ENCODE results near the gene TOPAZ1.

DNA sequence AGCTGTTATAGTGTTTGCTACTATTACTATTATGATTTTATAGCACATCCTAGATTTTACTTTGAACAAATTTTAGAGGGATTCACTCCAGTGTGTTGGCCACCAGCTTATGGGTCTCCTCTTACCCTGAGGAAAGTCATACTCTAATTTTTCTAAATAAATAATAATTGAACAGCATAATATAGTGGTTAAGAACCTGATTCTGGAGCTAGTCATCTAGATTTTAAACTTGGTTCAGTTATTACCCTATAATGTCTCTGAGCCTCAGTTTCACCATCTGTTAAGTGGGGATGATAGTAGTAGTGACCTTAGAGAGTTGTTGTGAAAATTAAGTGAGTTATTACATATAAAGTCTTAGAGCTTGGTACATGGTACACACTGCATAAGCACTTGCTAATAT lies 30.7 kb upstream of the TOPAZ1 start:
- TF ChIP-seq EP300 (IDR thresholded peaks at IDR 0.05; ENCODE audit: low read length) (no peak), FOXK2 (conservative IDR thresholded peaks at IDR 0.05 in 1 of 2, IDR thresholded peaks at IDR 0.05 in 1 of 2; ENCODE audit: low read depth in 2 of 2) (no peak), KLF16 (IDR thresholded peaks at IDR 0.05) (no peak), PRMT5 (CRISPR knock-in tag; IDR thresholded peaks at IDR 0.05) (no peak), ZNF263 (CRISPR knock-in tag; IDR thresholded peaks at IDR 0.05; ENCODE audit: borderline replicate concordance) (no peak), TAF1 (IDR thresholded peaks at IDR 0.05; ENCODE audit: control insufficient read depth, extremely low read depth, insufficient read depth, low read length, severe bottlenecking) (no peak), GTF2A2 (tag; IDR thresholded peaks at IDR 0.05) (no peak)
- TF ChIP-seq, protein P1, sequence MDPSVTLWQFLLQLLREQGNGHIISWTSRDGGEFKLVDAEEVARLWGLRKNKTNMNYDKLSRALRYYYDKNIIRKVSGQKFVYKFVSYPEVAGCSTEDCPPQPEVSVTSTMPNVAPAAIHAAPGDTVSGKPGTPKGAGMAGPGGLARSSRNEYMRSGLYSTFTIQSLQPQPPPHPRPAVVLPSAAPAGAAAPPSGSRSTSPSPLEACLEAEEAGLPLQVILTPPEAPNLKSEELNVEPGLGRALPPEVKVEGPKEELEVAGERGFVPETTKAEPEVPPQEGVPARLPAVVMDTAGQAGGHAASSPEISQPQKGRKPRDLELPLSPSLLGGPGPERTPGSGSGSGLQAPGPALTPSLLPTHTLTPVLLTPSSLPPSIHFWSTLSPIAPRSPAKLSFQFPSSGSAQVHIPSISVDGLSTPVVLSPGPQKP (CRISPR knock-in tag; IDR thresholded peaks at IDR 0.05), result no peak
- TF ChIP-seq, protein P2, sequence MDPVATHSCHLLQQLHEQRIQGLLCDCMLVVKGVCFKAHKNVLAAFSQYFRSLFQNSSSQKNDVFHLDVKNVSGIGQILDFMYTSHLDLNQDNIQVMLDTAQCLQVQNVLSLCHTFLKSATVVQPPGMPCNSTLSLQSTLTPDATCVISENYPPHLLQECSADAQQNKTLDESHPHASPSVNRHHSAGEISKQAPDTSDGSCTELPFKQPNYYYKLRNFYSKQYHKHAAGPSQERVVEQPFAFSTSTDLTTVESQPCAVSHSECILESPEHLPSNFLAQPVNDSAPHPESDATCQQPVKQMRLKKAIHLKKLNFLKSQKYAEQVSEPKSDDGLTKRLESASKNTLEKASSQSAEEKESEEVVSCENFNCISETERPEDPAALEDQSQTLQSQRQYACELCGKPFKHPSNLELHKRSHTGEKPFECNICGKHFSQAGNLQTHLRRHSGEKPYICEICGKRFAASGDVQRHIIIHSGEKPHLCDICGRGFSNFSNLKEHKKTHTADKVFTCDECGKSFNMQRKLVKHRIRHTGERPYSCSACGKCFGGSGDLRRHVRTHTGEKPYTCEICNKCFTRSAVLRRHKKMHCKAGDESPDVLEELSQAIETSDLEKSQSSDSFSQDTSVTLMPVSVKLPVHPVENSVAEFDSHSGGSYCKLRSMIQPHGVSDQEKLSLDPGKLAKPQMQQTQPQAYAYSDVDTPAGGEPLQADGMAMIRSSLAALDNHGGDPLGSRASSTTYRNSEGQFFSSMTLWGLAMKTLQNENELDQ (CRISPR knock-in tag; IDR thresholded peaks at IDR 0.05; ENCODE audit: borderline replicate concordance), result no peak

Data from K562 (cell line).